Subcutaneous adipose tissue (tissue), 4 donors: ENCODE results near the gene TMC7. TPM values are rescaled to one million over a fixed set of nuclear protein-coding genes. Genes with fewer than 3 reads are reported as not detected.

ENCODE experiments used
- CTCF ChIP-seq: fragments of 450-650 bp; IDR thresholded peaks from one replicate; pipeline ENCODE4 v1.5.1; 2016; ENCODE audit warnings: low read depth, mild to moderate bottlenecking, control low read depth, antibody characterized with exemption, moderate library complexity
- total RNA-seq, 4 donors: library from RNA; depleted of rRNA; stranded (reverse); fragments of >200 nt; gene quantifications; one replicate each; pipeline ENCODE4 v1.1.0, GENCODE V29; 2016

TMC7 gene
- total RNA-seq, 4 donors from 2014 or later: 0.44 to 4.3 (median 2.0) TPM

- TF ChIP-seq CTCF: no peak
Measured at GRCh38 chr16:19014461-19014860, 30.7 kb downstream of the TMC7 start.

GRCh38 chr16:19017179-19017578, 33.4 kb downstream of the TMC7 start:
- TF ChIP-seq CTCF: no peak

- no peak for TF ChIP-seq CTCF
Measured at GRCh38 chr16:19020689-19021088, 37.0 kb downstream of the TMC7 start.

GRCh38 chr16:19021747-19022146, 38.0 kb downstream of the TMC7 start:
- TF ChIP-seq CTCF: no peak

GRCh38 chr16:19027416-19027815, 43.7 kb downstream of the TMC7 start:
- TF ChIP-seq CTCF: no peak

GRCh38 chr16:19029980-19030379, 46.2 kb downstream of the TMC7 start:
- TF ChIP-seq CTCF: no peak

GRCh38 chr16:19031738-19032137, 48.0 kb downstream of the TMC7 start:
- no peak for TF ChIP-seq CTCF
